SK-N-MC (cell line): ENCODE data around the gene ANK2.

Source experiments
- DNase-seq: peaks from one replicate; pipeline ENCODE4 v3.0.0-alpha.2; 2011; ENCODE audit warnings: low read depth, low spot score
- H3K27ac ChIP-seq: fragments of 200-600 bp; sonication (generic); 2 replicates; pipeline ENCODE4 v1.5.1; 2016; ENCODE audit warnings: mixed run types
- H3K36me3 ChIP-seq: fragments of 200-600 bp; sonication (generic); 2 replicates; pipeline ENCODE4 v1.6.1; 2017; ENCODE audit warnings: antibody characterized with exemption, low read length, mixed read lengths; ENCODE audit not compliant: insufficient read depth
- H3K4me3 ChIP-seq: fragments of 200-600 bp; sonication (generic); 2 replicates; pipeline ENCODE4 v1.5.1; 2016
- H3K9ac ChIP-seq: fragments of 200-600 bp; sonication (generic); 2 replicates; pipeline ENCODE4 v1.8.0; 2017; ENCODE audit warnings: mixed run types, mixed read lengths; ENCODE audit not compliant: insufficient read length
- H3K9me3 ChIP-seq: fragments of 200-600 bp; sonication (generic); 2 replicates; pipeline ENCODE4 v1.6.1; 2017; ENCODE audit warnings: low read depth, mild to moderate bottlenecking, antibody characterized with exemption, low read length, moderate library complexity, mixed read lengths
- EZH2 ChIP-seq: fragments of 200-600 bp; sonication (generic); IDR thresholded peaks from one replicate; pipeline ENCODE4 v1.6.1; 2017; ENCODE audit warnings: antibody characterized with exemption
- FOXP2 ChIP-seq: optimal IDR thresholded peaks from 2 replicates; pipeline ENCODE3; 2011; ENCODE audit warnings: mild to moderate bottlenecking, moderate library complexity; ENCODE audit not compliant: insufficient read depth; ENCODE audit errors: extremely low read length, control extremely low read depth
- POLR2AphosphoS5 ChIP-seq: IDR thresholded peaks from 2 replicates; pipeline ENCODE4 v1.6.1; 2012; ENCODE audit warnings: mild to moderate bottlenecking, low read depth, low read length, borderline replicate concordance

Gene ANK2

DNA sequence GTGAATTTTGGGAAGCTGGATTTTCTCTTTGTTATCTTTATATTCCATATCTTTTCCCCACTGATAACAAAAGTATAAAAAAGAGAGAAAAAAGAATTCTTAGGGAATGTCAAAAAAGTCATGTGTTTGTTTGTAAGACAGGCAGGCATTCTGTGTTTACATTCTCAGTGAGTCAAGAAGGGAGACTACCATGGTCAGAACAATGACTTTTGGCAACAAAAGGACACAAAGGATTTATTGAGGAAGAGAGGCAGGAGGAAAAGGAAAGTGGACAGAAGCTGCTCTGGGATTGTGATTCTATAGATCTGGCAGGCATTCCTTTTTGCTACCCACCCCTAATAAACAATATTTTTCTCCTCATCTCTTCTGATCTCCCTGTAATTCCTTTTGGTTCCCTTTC, 5.9 kb upstream of the ANK2 start:
- no peak overlapping the region for H3K9ac ChIP-seq
- no peak overlapping the region for H3K4me3 ChIP-seq
- H3K36me3 ChIP-seq, result no peaks in the 10 kb centered on the region
- no peaks in the 10 kb centered on the region for H3K9me3 ChIP-seq
- TF ChIP-seq EZH2 (no peak), POLR2AphosphoS5 (no peak), FOXP2 (no peak)
- no peak overlapping the region for H3K27ac ChIP-seq
- DNase-seq, result no peak

DNA sequence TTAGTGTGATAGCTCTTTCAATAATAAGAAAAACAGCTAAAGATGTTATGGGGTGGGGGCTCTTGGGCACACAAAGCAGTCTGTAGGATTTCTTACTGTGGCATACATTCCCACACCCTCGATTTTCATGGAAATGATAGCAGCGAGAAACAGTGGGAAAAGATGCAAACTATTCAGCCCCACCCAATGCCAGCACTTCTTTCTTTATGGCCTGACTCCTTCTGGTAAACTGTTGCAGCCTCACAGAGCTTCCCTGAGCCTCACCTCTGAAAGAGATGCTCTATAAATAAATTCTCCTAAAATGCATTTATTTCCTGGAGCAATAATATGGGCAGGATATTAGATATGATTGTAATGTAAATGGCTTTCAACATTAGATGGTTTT, 910 bp downstream of the ANK2 start:
- DNase-seq, result no peak
- H3K27ac ChIP-seq, result no peak overlapping the region
- TF ChIP-seq FOXP2 (no peak), POLR2AphosphoS5 (no peak)
- H3K9me3 ChIP-seq, result no peaks in the 10 kb centered on the region
- no peak overlapping the region for H3K9ac ChIP-seq
- H3K4me3 ChIP-seq, result no peak overlapping the region
- no peaks in the 10 kb centered on the region for H3K36me3 ChIP-seq

DNA sequence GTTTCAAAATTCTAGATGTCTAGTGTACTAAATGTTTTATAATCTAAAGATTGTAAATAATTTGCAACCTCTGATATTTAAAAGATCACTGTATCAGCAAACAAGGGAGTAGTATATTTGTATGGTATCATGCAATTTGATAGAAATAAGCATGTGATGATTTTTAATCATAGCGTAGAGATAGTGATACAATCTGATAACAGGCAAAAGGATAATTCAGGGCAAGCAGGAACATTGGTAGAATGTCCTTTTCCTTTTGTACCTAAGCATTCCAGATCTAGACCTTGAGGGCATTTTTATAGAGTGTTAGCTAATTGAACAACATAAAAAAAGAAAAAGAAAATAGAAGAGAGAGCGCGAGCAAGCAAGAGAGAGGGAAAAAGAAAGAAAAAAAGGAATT, 1.4 kb downstream of the ANK2 start:
- no peak overlapping the region for H3K9ac ChIP-seq
- H3K36me3 ChIP-seq, result no peaks in the 10 kb centered on the region
- TF ChIP-seq FOXP2, result no peak
- TF ChIP-seq POLR2AphosphoS5, result no peak
- no peak for TF ChIP-seq EZH2
- H3K4me3 ChIP-seq, result no peak overlapping the region
- H3K9me3 ChIP-seq, result no peaks in the 10 kb centered on the region
- DNase-seq, result no peak
- H3K27ac ChIP-seq, result no peak overlapping the region

DNA sequence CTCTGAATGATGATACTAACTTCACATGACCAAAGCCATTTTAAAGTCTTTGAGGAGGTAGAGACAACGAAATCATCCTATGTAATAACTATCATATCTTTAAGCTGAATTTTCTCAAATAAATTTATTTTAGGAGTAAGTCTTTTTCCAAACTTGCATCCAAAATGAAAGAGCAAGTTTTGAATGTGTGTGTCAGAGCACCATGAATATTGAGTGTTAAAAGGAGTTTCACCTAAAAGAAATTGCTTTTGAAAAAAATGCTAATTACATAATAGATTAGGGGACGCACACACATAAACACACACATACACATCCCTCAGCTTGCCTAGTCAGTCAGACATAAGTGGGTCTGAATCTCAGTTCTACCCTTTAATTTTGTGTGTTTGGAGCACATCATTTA, 1.9 kb downstream of the ANK2 start:
- Histone ChIP-seq H3K4me3 (no peak overlapping the region), H3K9me3 (no peaks in the 10 kb centered on the region), H3K27ac (no peak overlapping the region), H3K9ac (no peak overlapping the region), H3K36me3 (no peaks in the 10 kb centered on the region)
- no peak for TF ChIP-seq EZH2
- no peak for TF ChIP-seq POLR2AphosphoS5
- TF ChIP-seq FOXP2, result no peak
- no peak for DNase-seq

DNA sequence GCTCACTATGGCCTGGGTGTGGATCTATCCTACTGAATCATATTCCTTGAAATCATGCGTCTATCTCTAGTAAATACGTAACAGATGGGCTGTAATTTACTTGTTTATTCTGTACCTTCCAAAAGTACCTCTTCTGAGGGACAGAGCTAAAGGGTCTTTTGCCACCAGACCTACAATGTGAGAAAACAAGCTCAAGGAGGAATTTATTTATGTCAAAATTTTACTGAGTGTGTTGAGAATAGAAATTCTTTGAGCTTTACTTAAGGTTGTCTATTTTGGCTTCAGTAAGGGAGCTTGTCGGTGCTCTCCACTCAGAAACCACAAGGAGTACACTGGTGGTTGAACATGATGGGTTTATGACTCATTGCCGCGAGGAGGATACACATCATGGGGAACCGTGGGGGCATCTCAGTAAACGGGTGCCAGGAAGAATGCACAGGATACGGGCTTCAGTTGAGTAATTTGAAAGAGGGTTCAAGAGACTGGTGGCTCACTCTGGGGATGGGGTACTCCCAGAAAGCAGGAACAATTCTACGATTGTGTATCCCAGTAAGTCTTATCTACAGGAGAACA, 3.0 kb downstream of the ANK2 start:
- Histone ChIP-seq H3K9me3 (no peaks in the 10 kb centered on the region), H3K36me3 (no peaks in the 10 kb centered on the region), H3K27ac (no peak overlapping the region), H3K9ac (no peak overlapping the region), H3K4me3 (no peak overlapping the region)
- no peak for DNase-seq
- TF ChIP-seq POLR2AphosphoS5 (no peak), FOXP2 (no peak)

DNA sequence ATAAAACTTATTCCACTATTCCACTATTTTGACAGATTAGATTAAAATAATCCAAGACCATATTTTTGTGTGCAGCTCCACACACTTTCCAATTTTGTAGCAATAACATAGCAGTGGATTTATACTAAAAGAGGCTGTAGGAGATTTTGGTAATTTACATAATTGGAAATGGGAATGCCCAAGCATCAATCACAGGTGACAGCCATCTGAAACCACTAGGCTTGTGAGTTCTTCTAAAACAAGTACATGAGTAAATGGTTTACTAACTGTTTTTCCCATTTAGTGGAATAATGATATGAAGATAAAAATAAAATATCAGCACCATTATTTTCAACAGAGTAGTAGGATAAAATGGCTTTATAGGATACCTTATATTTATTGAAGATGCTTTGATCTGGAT, 4.4 kb downstream of the ANK2 start:
- no peak overlapping the region for H3K27ac ChIP-seq
- H3K4me3 ChIP-seq, result no peak overlapping the region
- no peak overlapping the region for H3K9ac ChIP-seq
- no peaks in the 10 kb centered on the region for H3K36me3 ChIP-seq
- DNase-seq, result no peak
- TF ChIP-seq FOXP2 (no peak), POLR2AphosphoS5 (no peak), EZH2 (no peak)
- no peaks in the 10 kb centered on the region for H3K9me3 ChIP-seq

- no peaks in the 10 kb centered on the region for H3K36me3 ChIP-seq
- TF ChIP-seq POLR2AphosphoS5 (no peak), FOXP2 (no peak), EZH2 (no peak)
- no peak overlapping the region for H3K4me3 ChIP-seq
- no peak overlapping the region for H3K9ac ChIP-seq
- no peaks in the 10 kb centered on the region for H3K9me3 ChIP-seq
- DNase-seq, result no peak
- H3K27ac ChIP-seq, result no peak overlapping the region
These were observed 6.9 kb downstream of the ANK2 start for GRCh38 chr4:113056318-113056717.

DNA sequence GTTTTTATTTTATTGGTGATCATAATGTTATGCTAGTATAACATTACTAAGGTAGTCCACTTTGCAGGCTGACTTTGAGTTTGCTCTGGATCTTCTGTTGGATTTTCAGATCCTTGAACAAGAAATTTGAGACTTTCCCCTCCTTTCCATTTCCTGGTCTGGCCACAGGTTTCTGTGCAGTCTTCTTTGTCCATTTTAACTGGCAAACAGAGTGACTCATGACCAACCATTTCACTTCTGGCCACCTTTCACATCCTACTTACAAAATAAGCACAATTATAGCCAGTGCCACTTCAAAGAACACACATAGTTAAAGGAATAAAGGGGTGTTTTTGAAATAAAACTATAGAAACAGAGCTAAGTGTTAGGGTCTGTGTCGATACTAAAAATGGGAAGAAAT, 8.4 kb downstream of the ANK2 start:
- no peak overlapping the region for H3K27ac ChIP-seq
- no peak overlapping the region for H3K4me3 ChIP-seq
- TF ChIP-seq FOXP2 (no peak), POLR2AphosphoS5 (no peak), EZH2 (no peak)
- no peak for DNase-seq
- no peaks in the 10 kb centered on the region for H3K36me3 ChIP-seq
- H3K9me3 ChIP-seq, result no peaks in the 10 kb centered on the region
- no peak overlapping the region for H3K9ac ChIP-seq

- TF ChIP-seq FOXP2 (no peak), EZH2 (no peak), POLR2AphosphoS5 (no peak)
- H3K36me3 ChIP-seq, result no peaks in the 10 kb centered on the region
- no peaks in the 10 kb centered on the region for H3K9me3 ChIP-seq
- H3K4me3 ChIP-seq, result no peak overlapping the region
- H3K9ac ChIP-seq, result no peak overlapping the region
- no peak overlapping the region for H3K27ac ChIP-seq
- DNase-seq, result no peak
These were observed 10.2 kb downstream of the ANK2 start for GRCh38 chr4:113059449-113060182.
